K562 (cell line): ENCODE results near the gene AURKB. TPM values are rescaled to one million over a fixed set of nuclear protein-coding genes. Genes with fewer than 3 reads are reported as not detected.
A peak's percentile ranks its signal among the peaks of the same experiment; 100 is the strongest.

Experiments used
- BCOR ChIP-seq: fragments of 450-650 bp; IDR thresholded peaks from 2 replicates; pipeline ENCODE4 v1.6.1; 2016
- FOSL1 ChIP-seq: fragments of 200-800 bp; sonication (Bioruptor generic); conservative IDR thresholded peaks from 2 replicates; pipeline ENCODE4 v1.6.1; 2016; ENCODE audit warnings: missing genetic modification characterization, missing compliant biosample characterization
- HNRNPUL1 ChIP-seq: fragments of 200-400 bp; formaldehyde crosslinking; IDR thresholded peaks from 2 replicates; pipeline ENCODE4 v1.6.1; 2017; ENCODE audit warnings: low read length
- JUND ChIP-seq, 2 experiments: IDR thresholded peaks; 2 replicates in 1 of 2; 3 replicates in 1 of 2; pipeline ENCODE4 v1.6.1; 2011; ENCODE audit warnings: borderline replicate concordance in 2 of 2, low read depth in 2 of 2, low read length in 2 of 2, improper control_type of control experiment in 1 of 2, missing biosample characterization in 1 of 2, missing genetic modification characterization in 1 of 2, missing genetic modification reagents in 1 of 2
- MAFF ChIP-seq: IDR thresholded peaks from 2 replicates; pipeline ENCODE4 v1.6.1; 2012; ENCODE audit warnings: low read length, improper control_type of control experiment
- MXI1 ChIP-seq: IDR thresholded peaks from 2 replicates; pipeline ENCODE4 v1.6.1; 2011; ENCODE audit warnings: low read depth, mild to moderate bottlenecking, improper control_type of control experiment, low read length
- NFIC ChIP-seq: fragments of 450-650 bp; IDR thresholded peaks from 2 replicates; pipeline ENCODE4 v1.6.1; 2017; ENCODE audit warnings: mild to moderate bottlenecking, inconsistent platforms
- NFRKB ChIP-seq: fragments of 450-650 bp; IDR thresholded peaks from 2 replicates; pipeline ENCODE4 v1.6.1; 2016; ENCODE audit warnings: low read depth
- PBX2 ChIP-seq, 2 experiments: IDR thresholded peaks in 1 of 2; conservative IDR thresholded peaks in 1 of 2; 2 replicates each; pipeline ENCODE4 v1.6.1; 2016; ENCODE audit warnings: low read depth in 2 of 2, mild to moderate bottlenecking in 1 of 2, missing compliant biosample characterization in 1 of 2, missing genetic modification characterization in 1 of 2, moderate library complexity in 1 of 2
- SRSF1 ChIP-seq: fragments of 200-400 bp; formaldehyde crosslinking; IDR thresholded peaks from 2 replicates; pipeline ENCODE4 v1.6.1; 2017; ENCODE audit warnings: mild to moderate bottlenecking, low read depth, low read length, moderate library complexity
- SRSF7 ChIP-seq: fragments of 200-400 bp; formaldehyde crosslinking; optimal IDR thresholded peaks from 2 replicates; pipeline ENCODE3; 2017; ENCODE audit warnings: mild to moderate bottlenecking, low read depth, low read length
- TSHZ1 ChIP-seq: fragments of 250-450 bp; sonication (Bioruptor Pico); IDR thresholded peaks from 2 replicates; pipeline ENCODE4 v1.4.0; 2020; ENCODE audit warnings: mild to moderate bottlenecking, moderate library complexity
- ZKSCAN1 ChIP-seq: fragments of 150-350 bp; IDR thresholded peaks from 2 replicates; pipeline ENCODE4 v1.6.1; 2016; ENCODE audit warnings: low read depth, low read length
- ZNF316 ChIP-seq: fragments of 450-650 bp; IDR thresholded peaks from 2 replicates; pipeline ENCODE4 v1.6.1; 2016
- ZNF780A ChIP-seq: fragments of 250-450 bp; sonication (Bioruptor Pico); IDR thresholded peaks from 2 replicates; pipeline ENCODE4 v1.5.0; 2021; ENCODE audit warnings: mild to moderate bottlenecking
- polyA plus RNA-seq, 8 experiments: library from polyadenylated mRNA; depleted of rRNA in 4 of 8; stranded (reverse) in 5 of 8; unstranded in 3 of 8; fragments of >200 nt; fragmentation: Nextera tagmentation in 2 of 8; fragmentation: Illumina TruSeq in 1 of 8; extraction: Ambion mirVana in 2 of 8; extraction: Trizol in 1 of 8; gene quantifications; 2 replicates each; pipeline versions ENCODE4 v1.2.1 to v1.2.3, GENCODE V29; 2011 to 2014; ENCODE audit warnings: inconsistent platforms in 1 of 8, missing spikeins in 1 of 8
- total RNA-seq, 7 experiments: library from RNA; depleted of rRNA in 6 of 7; stranded (reverse); fragments of >200 nt in 6 of 7; fragmentation: Illumina TruSeq in 2 of 7; extraction: Trizol in 2 of 7; gene quantifications; 2 replicates each; pipeline versions ENCODE4 v1.2.1 to v1.2.3, GENCODE V29; 2011 to 2021; ENCODE audit warnings: low replicate concordance in 1 of 7
- TF ChIP-seq, protein P1 (sequence below): IDR thresholded peaks from 3 replicates; pipeline ENCODE4 v1.6.1; 2011; ENCODE audit warnings: borderline replicate concordance, mild to moderate bottlenecking, moderate library complexity; ENCODE audit not compliant: insufficient read length; ENCODE audit errors: extremely low read depth
- TF ChIP-seq, protein P2 (sequence below): sonication (generic); formaldehyde crosslinking; IDR thresholded peaks from 2 replicates; pipeline ENCODE4 v1.8.1; 2022; ENCODE audit warnings: missing genetic modification reagents

The AURKB gene
- total and polyA plus RNA-seq, 9 of the 15 experiments (the other 6 are each of a cell fraction or from before 2014, with no cell fraction given): 27.2 to 114 (median 74.8) TPM

- TF ChIP-seq ZNF316 (no peak), BCOR (peak; percentile 30; the same call in 1 of the 2 replicates), NFIC (peak; percentile 56; the same call in 1 of the 2 replicates), MXI1 (peak; percentile 60), SRSF1 (no peak), HNRNPUL1 (no peak), JUND (IDR thresholded peaks at IDR 0.05; ENCODE audit: borderline replicate concordance, low read depth, low read length) (peak; percentile 32; the same call in 1 of the 2 replicates), JUND (tag; IDR thresholded peaks at IDR 0.05; ENCODE audit: borderline replicate concordance, low read depth, low read length) (no peak), MAFF (no peak), ZKSCAN1 (no peak), ZNF780A (no peak), FOSL1 (tag) (no peak), NFRKB (no peak), PBX2 (CRISPR knock-in tag; IDR thresholded peaks at IDR 0.05; ENCODE audit: low read depth) (no peak), PBX2 (tag; conservative IDR thresholded peaks at IDR 0.05; ENCODE audit: low read depth) (no peak), TSHZ1 (no peak), SRSF7 (no peak)
- TF ChIP-seq, protein P1, sequence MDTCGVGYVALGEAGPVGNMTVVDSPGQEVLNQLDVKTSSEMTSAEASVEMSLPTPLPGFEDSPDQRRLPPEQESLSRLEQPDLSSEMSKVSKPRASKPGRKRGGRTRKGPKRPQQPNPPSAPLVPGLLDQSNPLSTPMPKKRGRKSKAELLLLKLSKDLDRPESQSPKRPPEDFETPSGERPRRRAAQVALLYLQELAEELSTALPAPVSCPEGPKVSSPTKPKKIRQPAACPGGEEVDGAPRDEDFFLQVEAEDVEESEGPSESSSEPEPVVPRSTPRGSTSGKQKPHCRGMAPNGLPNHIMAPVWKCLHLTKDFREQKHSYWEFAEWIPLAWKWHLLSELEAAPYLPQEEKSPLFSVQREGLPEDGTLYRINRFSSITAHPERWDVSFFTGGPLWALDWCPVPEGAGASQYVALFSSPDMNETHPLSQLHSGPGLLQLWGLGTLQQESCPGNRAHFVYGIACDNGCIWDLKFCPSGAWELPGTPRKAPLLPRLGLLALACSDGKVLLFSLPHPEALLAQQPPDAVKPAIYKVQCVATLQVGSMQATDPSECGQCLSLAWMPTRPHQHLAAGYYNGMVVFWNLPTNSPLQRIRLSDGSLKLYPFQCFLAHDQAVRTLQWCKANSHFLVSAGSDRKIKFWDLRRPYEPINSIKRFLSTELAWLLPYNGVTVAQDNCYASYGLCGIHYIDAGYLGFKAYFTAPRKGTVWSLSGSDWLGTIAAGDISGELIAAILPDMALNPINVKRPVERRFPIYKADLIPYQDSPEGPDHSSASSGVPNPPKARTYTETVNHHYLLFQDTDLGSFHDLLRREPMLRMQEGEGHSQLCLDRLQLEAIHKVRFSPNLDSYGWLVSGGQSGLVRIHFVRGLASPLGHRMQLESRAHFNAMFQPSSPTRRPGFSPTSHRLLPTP: peak; percentile 84
- TF ChIP-seq, protein P2, sequence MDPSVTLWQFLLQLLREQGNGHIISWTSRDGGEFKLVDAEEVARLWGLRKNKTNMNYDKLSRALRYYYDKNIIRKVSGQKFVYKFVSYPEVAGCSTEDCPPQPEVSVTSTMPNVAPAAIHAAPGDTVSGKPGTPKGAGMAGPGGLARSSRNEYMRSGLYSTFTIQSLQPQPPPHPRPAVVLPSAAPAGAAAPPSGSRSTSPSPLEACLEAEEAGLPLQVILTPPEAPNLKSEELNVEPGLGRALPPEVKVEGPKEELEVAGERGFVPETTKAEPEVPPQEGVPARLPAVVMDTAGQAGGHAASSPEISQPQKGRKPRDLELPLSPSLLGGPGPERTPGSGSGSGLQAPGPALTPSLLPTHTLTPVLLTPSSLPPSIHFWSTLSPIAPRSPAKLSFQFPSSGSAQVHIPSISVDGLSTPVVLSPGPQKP (CRISPR knock-in tag): no peak
Measured at GRCh38 chr17:8221663-8222379, 11.4 kb upstream of the AURKB start (continued).
